Urothelium cell line (cell line): Measurements from ENCODE around the gene ATXN1L.
A peak's percentile ranks its signal among the peaks of the same experiment; 100 is the strongest.
"Not testable (repeated sequence)": the region's sequence is repeated elsewhere in the genome, so short reads cannot be mapped to it uniquely, and the experiment has no call there.

ENCODE experiments used
- DNase-seq: peaks from one replicate; pipeline ENCODE4 v3.0.0; 2011; ENCODE audit warnings: low spot score, mixed read lengths
- FAIRE-seq: peaks from 2 replicates; lab custom pipeline; 2011; peaks lifted over from hg19 to GRCh38; lab: Jason Lieb, UNC

The ATXN1L gene

GRCh38 chr16:71851746-71852145 lies 6.0 kb downstream of the ATXN1L start:
- no peak for DNase-seq
- FAIRE-seq, result no peak

GRCh38 chr16:71852158-71852557 lies 6.4 kb downstream of the ATXN1L start:
- DNase-seq (no peak), FAIRE-seq (no peak)

GRCh38 chr16:71852561-71852960 lies 6.8 kb downstream of the ATXN1L start:
- DNase-seq (no peak), FAIRE-seq (no peak)

- FAIRE-seq (no peak), DNase-seq (no peak)
Measured at GRCh38 chr16:71853413-71853812, 7.6 kb downstream of the ATXN1L start.

GRCh38 chr16:71854369-71854948 lies 8.7 kb downstream of the ATXN1L start:
- DNase-seq (no peak), FAIRE-seq (no peak)

- no peak for FAIRE-seq
- DNase-seq, result no peak
Measured at GRCh38 chr16:71855937-71856662, 10.3 kb downstream of the ATXN1L start.

GRCh38 chr16:71859762-71860521 lies 14.2 kb downstream of the ATXN1L start:
- no peak for FAIRE-seq
- DNase-seq, result no peak

GRCh38 chr16:71863995-71864394 lies 18.2 kb downstream of the ATXN1L start:
- DNase-seq, result no peak
- no peak for FAIRE-seq

- DNase-seq (no peak), FAIRE-seq (no peak)
Measured at GRCh38 chr16:71865173-71865863, 19.5 kb downstream of the ATXN1L start.

GRCh38 chr16:71867175-71867574 lies 21.4 kb downstream of the ATXN1L start:
- not testable (repeated sequence) for FAIRE-seq

GRCh38 chr16:71867939-71868338 lies 22.2 kb downstream of the ATXN1L start:
- no peak for FAIRE-seq

More at GRCh38 chr16:71867175-71867574, 21.4 kb downstream of the ATXN1L start:
- DNase-seq, result not testable (repeated sequence)

GRCh38 chr16:71869089-71869488 lies 23.3 kb downstream of the ATXN1L start:
- FAIRE-seq, result no peak
- DNase-seq, result no peak

More at GRCh38 chr16:71867939-71868338, 22.2 kb downstream of the ATXN1L start:
- no peak for DNase-seq

- DNase-seq (no peak), FAIRE-seq (no peak)
Measured at GRCh38 chr16:71870818-71871217, 25.0 kb downstream of the ATXN1L start.

- FAIRE-seq (no peak), DNase-seq (no peak)
Measured at GRCh38 chr16:71873199-71873598, 27.4 kb downstream of the ATXN1L start.

GRCh38 chr16:71878911-71879310 lies 33.1 kb downstream of the ATXN1L start:
- FAIRE-seq (no peak), DNase-seq (no peak)

GRCh38 chr16:71880176-71880575 lies 34.4 kb downstream of the ATXN1L start:
- no peak for DNase-seq
- FAIRE-seq, result no peak

- FAIRE-seq, result no peak
- DNase-seq, result peak; percentile 70
Measured at GRCh38 chr16:71882505-71883167, 36.9 kb downstream of the ATXN1L start.

- FAIRE-seq (no peak), DNase-seq (peak; percentile 42)
Measured at GRCh38 chr16:71883168-71883848, 37.5 kb downstream of the ATXN1L start.

GRCh38 chr16:71883849-71884638 lies 38.3 kb downstream of the ATXN1L start, which contains the start of gene ZNF821:
Gene ZNF821, minus strand, starts transcription at chr16:71884182. Its CDS starts 4,236 bp downstream, at chr16:71879946.
- DNase-seq, result peak; percentile 91
- FAIRE-seq, result peak; percentile 40
